IMR-90 (cell line): Measurements from ENCODE around the gene CLK3. TPM values are rescaled to one million over a fixed set of nuclear protein-coding genes. Genes with fewer than 3 reads are reported as not detected.

Source experiments
- ATAC-seq: fragments of 200-7000 bp; cut with Tn5 transposase; 2 replicates; pipeline ENCODE4 v1.9.1; 2020; ENCODE audit warnings: low read depth, mild to moderate bottlenecking, moderate library complexity
- BruUV-seq: library from RNA; stranded (reverse); fragments of 400-500 nt; replicated peaks from 2 replicates; lab custom pipeline; 2021; lab: Mats Ljungman, UMichigan
- CTCF ChIA-PET: fragments of 300-600 bp; formaldehyde crosslinking; extraction: SDS; loops from one replicate; lab custom pipeline; 2021; ENCODE audit warnings: antibody characterized with exemption; lab: Yijun Ruan, JAX
- POLR2A ChIA-PET: fragments of 300-600 bp; sonication (Branson Sonifier 250); formaldehyde crosslinking; loops from one replicate; lab custom pipeline; 2022; ENCODE audit warnings: antibody characterized with exemption; ENCODE audit not compliant: unreplicated experiment; lab: Charles Lee
- DNase-seq: peaks from one replicate; pipeline ENCODE4 v3.0.0; 2013
- H2AFZ ChIP-seq: replicated peaks from 2 replicates; pipeline ENCODE3; 2013; ENCODE audit warnings: low read length, mild to moderate bottlenecking; ENCODE audit not compliant: poor library complexity
- H2AK5ac ChIP-seq: 2 replicates; pipeline ENCODE4 v1.6.1; 2013; ENCODE audit warnings: low read depth, low read length, inconsistent platforms
- H2AK9ac ChIP-seq: replicated peaks from 2 replicates; pipeline ENCODE3; 2013; ENCODE audit warnings: mild to moderate bottlenecking, low read depth, low read length, moderate library complexity; ENCODE audit not compliant: poor library complexity
- H2BK120ac ChIP-seq: 2 replicates; pipeline ENCODE4 v1.6.1; 2013; ENCODE audit warnings: low read depth, low read length, inconsistent platforms
- H2BK15ac ChIP-seq: 3 replicates; pipeline ENCODE4 v1.6.1; 2013; ENCODE audit warnings: low read depth, low read length, inconsistent platforms
- H2BK20ac ChIP-seq: 2 replicates; pipeline ENCODE4 v1.6.1; 2013; ENCODE audit warnings: low read depth, mild to moderate bottlenecking, inconsistent platforms, low read length, moderate library complexity
- H2BK5ac ChIP-seq: 2 replicates; pipeline ENCODE4 v1.6.1; 2013; ENCODE audit warnings: mild to moderate bottlenecking, low read depth, low read length, inconsistent platforms; ENCODE audit not compliant: poor library complexity, severe bottlenecking
- H3K14ac ChIP-seq: replicated peaks from 2 replicates; pipeline ENCODE4 v1.6.1; 2013; ENCODE audit warnings: low read depth, low read length, inconsistent platforms
- H3K18ac ChIP-seq: 2 replicates; pipeline ENCODE4 v1.6.1; 2013; ENCODE audit warnings: low read depth, low read length, control low read depth
- H3K23ac ChIP-seq: 2 replicates; pipeline ENCODE4 v1.6.1; 2013; ENCODE audit warnings: low read depth, low read length, inconsistent platforms
- H3K27ac ChIP-seq: 2 replicates; pipeline ENCODE4 v1.5.1; 2013; ENCODE audit warnings: mild to moderate bottlenecking, control low read depth, low read length; ENCODE audit not compliant: insufficient read depth
- H3K27me3 ChIP-seq: 2 replicates; pipeline ENCODE4 v1.6.1; 2013; ENCODE audit warnings: low read length; ENCODE audit not compliant: control insufficient read depth, insufficient read depth
- H3K36me3 ChIP-seq: 2 replicates; pipeline ENCODE4 v1.6.1; 2013; ENCODE audit warnings: low read length, mixed read lengths; ENCODE audit not compliant: control insufficient read depth, insufficient read depth
- H3K4ac ChIP-seq: 2 replicates; pipeline ENCODE4 v1.6.1; 2013; ENCODE audit warnings: low read depth, low read length, inconsistent platforms
- H3K4me1 ChIP-seq: 2 replicates; pipeline ENCODE4 v1.6.1; 2013; ENCODE audit warnings: low read length, mixed read lengths; ENCODE audit not compliant: control insufficient read depth, insufficient read depth
- H3K4me2 ChIP-seq: 2 replicates; pipeline ENCODE4 v1.6.1; 2013; ENCODE audit warnings: low read depth, mild to moderate bottlenecking, control low read depth, low read length, moderate library complexity
- H3K4me3 ChIP-seq: 2 replicates; pipeline ENCODE4 v1.5.1; 2013; ENCODE audit warnings: low read depth, mild to moderate bottlenecking, control low read depth, low read length, moderate library complexity; ENCODE audit not compliant: insufficient read depth
- H3K56ac ChIP-seq: 2 replicates; pipeline ENCODE4 v1.6.1; 2013; ENCODE audit warnings: low read length, inconsistent platforms; ENCODE audit not compliant: insufficient read depth; ENCODE audit errors: extremely low read depth
- H3K79me1 ChIP-seq, 2 experiments: 2 replicates each; pipeline ENCODE4 v1.6.1; 2013; ENCODE audit warnings: low read length in 2 of 2, inconsistent platforms in 1 of 2, low read depth in 1 of 2
- H3K9ac ChIP-seq: 2 replicates; pipeline ENCODE4 v1.6.1; 2013; ENCODE audit warnings: low read depth, low read length, control low read depth
- H3K9me1 ChIP-seq: 2 replicates; pipeline ENCODE4 v1.6.1; 2013; ENCODE audit warnings: low read length, inconsistent platforms; ENCODE audit not compliant: insufficient read depth
- H3K9me3 ChIP-seq: 2 replicates; pipeline ENCODE4 v1.6.1; 2013; ENCODE audit warnings: low read length; ENCODE audit not compliant: control insufficient read depth, insufficient read depth
- H4K20me1 ChIP-seq: 2 replicates; pipeline ENCODE4 v1.6.1; 2013; ENCODE audit warnings: low read length, inconsistent platforms; ENCODE audit not compliant: insufficient read depth
- H4K5ac ChIP-seq: 2 replicates; pipeline ENCODE4 v1.6.1; 2013; ENCODE audit warnings: mild to moderate bottlenecking, low read depth, low read length, control low read depth
- H4K8ac ChIP-seq, 2 experiments: 2 replicates each; pipeline ENCODE4 v1.6.1; 2013; ENCODE audit warnings: low read depth in 2 of 2, low read length in 2 of 2, control low read depth in 1 of 2, inconsistent platforms in 1 of 2
- H4K91ac ChIP-seq: 2 replicates; pipeline ENCODE4 v1.6.1; 2013; ENCODE audit warnings: low read depth, low read length, inconsistent platforms; ENCODE audit not compliant: insufficient read depth
- BHLHE40 ChIP-seq: fragments of 150-350 bp; IDR thresholded peaks from 2 replicates; pipeline ENCODE4 v1.6.1; 2016; ENCODE audit warnings: mild to moderate bottlenecking, low read depth, low read length
- CHD1 ChIP-seq: IDR thresholded peaks from 2 replicates; pipeline ENCODE4 v1.6.1; 2012; ENCODE audit warnings: low read depth, low read length, improper control_type of control experiment
- MAFK ChIP-seq: IDR thresholded peaks from 2 replicates; pipeline ENCODE4 v1.6.1; 2012; ENCODE audit warnings: low read depth, low read length, improper control_type of control experiment
- POLR2A ChIP-seq: IDR thresholded peaks from 2 replicates; pipeline ENCODE4 v1.6.1; 2012; ENCODE audit warnings: mild to moderate bottlenecking, low read depth, low read length
- RFX5 ChIP-seq: IDR thresholded peaks from 2 replicates; pipeline ENCODE4 v1.8.0; 2012; ENCODE audit warnings: low read depth, mild to moderate bottlenecking, low read length, moderate library complexity
- SMC3 ChIP-seq: fragments of 150-350 bp; IDR thresholded peaks from 2 replicates; pipeline ENCODE4 v1.6.1; 2016; ENCODE audit warnings: low read depth, mild to moderate bottlenecking, antibody characterized with exemption, low read length, moderate library complexity
- USF2 ChIP-seq: fragments of 150-350 bp; IDR thresholded peaks from 2 replicates; pipeline ENCODE4 v1.6.1; 2017; ENCODE audit warnings: mild to moderate bottlenecking, antibody characterized with exemption, low read length, low read depth
- WGBS, 2 experiments: methylation state at CpG; one replicate each; pipeline versions ENCODE4 v1.1.5 to v1.1.7; 2013; ENCODE audit warnings: missing lambda C conversion rate in 2 of 2; ENCODE audit not compliant: insufficient read length in 1 of 2; ENCODE audit errors: extremely low coverage in 2 of 2; 5-methylcytosine and 5-hydroxymethylcytosine counted together
- dilution Hi-C: fragments of 300-500 bp; cut with HindIII; formaldehyde crosslinking; loops from one replicate; pipeline ENCODE4 v1.14.3; 2018; ENCODE audit warnings: low sequenced_read_pairs; ENCODE audit not compliant: unreplicated experiment
- in situ Hi-C: fragments of 300-500 bp; cut with MboI; formaldehyde crosslinking; loops from 3 replicates; pipeline ENCODE4 v1.14.3; 2019; ENCODE audit warnings: low sequenced_read_pairs, inconsistent platforms, mixed read lengths
- intact Hi-C: fragments of 100-400 bp; cut with micrococcal nuclease; formaldehyde crosslinking; loops from 2 replicates; pipeline ENCODE4 v1.10.0; 2022
- polyA plus RNA-seq, 3 experiments: library from polyadenylated mRNA; depleted of rRNA; stranded (reverse); fragments of >200 nt; gene quantifications; 2 replicates each; pipeline ENCODE4 v1.2.3, GENCODE V29; 2012; ENCODE audit warnings: low replicate concordance in 1 of 3
- total RNA-seq: library from RNA; depleted of rRNA; stranded (reverse); fragments of >200 nt; gene quantifications from 2 replicates; pipeline ENCODE4 v1.2.3, GENCODE V29; 2012

Gene CLK3
- total and polyA plus RNA-seq, 2 of the 4 experiments (the other 2 are of a cell fraction), result 84.7 to 117 TPM

GRCh38 chr15:74630284-74631086 is 14.8 kb downstream of the CLK3 start:
- POLR2A ChIA-PET, result no interaction called here
- in situ Hi-C loops, result no loop called here
- no peak overlapping the region for H3K23ac ChIP-seq
- no peak overlapping the region for H3K56ac ChIP-seq
- no peaks in the 10 kb centered on the region for H3K9me3 ChIP-seq
- H3K9me1 ChIP-seq, result no peaks in the 10 kb centered on the region
- no peak overlapping the region for H3K9ac ChIP-seq
- WGBS, 2 experiments, result no CpG with 5 or more reads among the region's 6 CpGs
- dilution Hi-C loops, result no loop called here
- H4K5ac ChIP-seq, result no peak overlapping the region
- no peak overlapping the region for H4K8ac ChIP-seq
- no peaks in the 10 kb centered on the region for H3K4me1 ChIP-seq
- H3K4me3 ChIP-seq, result no peak overlapping the region
- intact Hi-C loops, result no loop called here
- TF ChIP-seq SMC3, result no peak
- no peak for TF ChIP-seq MAFK
- no peak for TF ChIP-seq CHD1
- TF ChIP-seq RFX5, result no peak
- no peak for TF ChIP-seq USF2
- TF ChIP-seq BHLHE40, result no peak
- TF ChIP-seq POLR2A, result no peak
- no peak overlapping the region for H2BK5ac ChIP-seq
- no peak overlapping the region for H3K14ac ChIP-seq
- no peak for ATAC-seq
- H3K79me1 ChIP-seq, result peaks cover 0 to 25% of the 10 kb centered on the region in 2 experiments; a peak in 3 of 4 replicates
- CTCF ChIA-PET, result interaction anchor here (0.8 to 1.5 kb wide), 2 partner anchors 9 to 138 kb away, joined by 3 read pairs; no protein-coding TSS in a partner anchor
- H3K27me3 ChIP-seq, result no peaks in the 10 kb centered on the region
- H3K18ac ChIP-seq, result no peak overlapping the region
- H2AFZ ChIP-seq, result no peak overlapping the region
- TSS peak; percentile 42 for BruUV-seq
- H2AK5ac ChIP-seq, result no peak overlapping the region
- H2BK15ac ChIP-seq, result no peak overlapping the region
- H3K4ac ChIP-seq, result no peak overlapping the region
- no peak overlapping the region for H2BK20ac ChIP-seq
- H4K91ac ChIP-seq, result no peak overlapping the region
- DNase-seq, result no peak
- H4K20me1 ChIP-seq, result peaks cover 55% of the 10 kb centered on the region
- H3K4me2 ChIP-seq, result no peak overlapping the region
- H2BK120ac ChIP-seq, result no peak overlapping the region
- H3K36me3 ChIP-seq, result peaks cover 80% of the 10 kb centered on the region
- no peak overlapping the region for H2AK9ac ChIP-seq
- no peak overlapping the region for H3K27ac ChIP-seq
